Trophoblast cell (in vitro differentiated cells and primary cell): Measurements from ENCODE around the gene MRPS11.
A peak's percentile ranks its signal among the peaks of the same experiment; 100 is the strongest.
"Not testable (repeated sequence)": the region's sequence is repeated elsewhere in the genome, so short reads cannot be mapped to it uniquely, and the experiment has no call there.

Experiments
- DNase-seq, 2 donors: peaks; one replicate each; pipeline ENCODE4 v3.0.0-alpha.2; 2016
- H2AFZ ChIP-seq: 2 replicates; pipeline ENCODE4 v1.6.1; 2013; ENCODE audit warnings: low read length, moderate library complexity, mild to moderate bottlenecking; ENCODE audit not compliant: insufficient read depth, poor library complexity
- H2AK5ac ChIP-seq: 2 replicates; pipeline ENCODE4 v1.6.1; 2013; ENCODE audit warnings: mild to moderate bottlenecking, low read length
- H2BK120ac ChIP-seq: 2 replicates; pipeline ENCODE4 v1.6.1; 2013; ENCODE audit warnings: low read length, mild to moderate bottlenecking, moderate library complexity; ENCODE audit not compliant: insufficient read depth, poor library complexity
- H2BK12ac ChIP-seq: 2 replicates; pipeline ENCODE4 v1.6.1; 2013; ENCODE audit warnings: mild to moderate bottlenecking, low read length, moderate library complexity
- H2BK5ac ChIP-seq: 2 replicates; pipeline ENCODE4 v1.6.1; 2013; ENCODE audit warnings: low read length, low read depth, moderate library complexity, mild to moderate bottlenecking; ENCODE audit not compliant: poor library complexity
- H3K14ac ChIP-seq: 2 replicates; pipeline ENCODE4 v1.6.1; 2013; ENCODE audit warnings: mild to moderate bottlenecking, low read length
- H3K18ac ChIP-seq: 2 replicates; pipeline ENCODE4 v1.6.1; 2013; ENCODE audit warnings: mild to moderate bottlenecking, low read length
- H3K23ac ChIP-seq: 2 replicates; pipeline ENCODE4 v1.6.1; 2013; ENCODE audit warnings: low read length
- H3K27ac ChIP-seq: 2 replicates; pipeline ENCODE4 v1.5.1; 2013; ENCODE audit warnings: low read depth, mild to moderate bottlenecking, inconsistent platforms, low read length, moderate library complexity
- H3K27me3 ChIP-seq: 2 replicates; pipeline ENCODE4 v1.6.1; 2013; ENCODE audit warnings: inconsistent platforms, mild to moderate bottlenecking, low read length, moderate library complexity; ENCODE audit not compliant: insufficient read depth
- H3K36me3 ChIP-seq, 2 experiments: 1 replicate in 1 of 2; 2 replicates in 1 of 2; pipeline ENCODE4 v1.6.1; 2013; ENCODE audit warnings: low read length in 2 of 2, mild to moderate bottlenecking in 2 of 2, moderate library complexity in 1 of 2; ENCODE audit not compliant: insufficient read depth in 2 of 2, control insufficient read depth in 1 of 2
- H3K4ac ChIP-seq: 2 replicates; pipeline ENCODE4 v1.6.1; 2013; ENCODE audit warnings: low read depth, mild to moderate bottlenecking, low read length, moderate library complexity
- H3K4me1 ChIP-seq, 2 experiments: 1 replicate in 1 of 2; 2 replicates in 1 of 2; pipeline ENCODE4 v1.6.1; 2013; ENCODE audit warnings: low read length in 2 of 2, mild to moderate bottlenecking in 2 of 2, moderate library complexity in 1 of 2; ENCODE audit not compliant: insufficient read depth in 2 of 2, control insufficient read depth in 1 of 2
- H3K4me2 ChIP-seq: 2 replicates; pipeline ENCODE4 v1.6.1; 2013; ENCODE audit warnings: inconsistent platforms, mild to moderate bottlenecking, low read length, moderate library complexity
- H3K4me3 ChIP-seq: 2 replicates; pipeline ENCODE4 v1.5.1; 2013; ENCODE audit warnings: mild to moderate bottlenecking, low read depth, low read length, inconsistent platforms
- H3K79me1 ChIP-seq: one replicate; pipeline ENCODE4 v1.6.1; 2013; ENCODE audit warnings: low read length
- H3K79me2 ChIP-seq: 2 replicates; pipeline ENCODE4 v1.6.1; 2013; ENCODE audit warnings: low read length, mild to moderate bottlenecking; ENCODE audit not compliant: control insufficient read depth, insufficient read depth, poor library complexity
- H3K9ac ChIP-seq: 2 replicates; pipeline ENCODE4 v1.6.1; 2013; ENCODE audit warnings: mild to moderate bottlenecking, low read length
- H3K9me3 ChIP-seq: 2 replicates; pipeline ENCODE4 v1.6.1; 2013; ENCODE audit warnings: low read depth, mild to moderate bottlenecking, control low read depth, inconsistent platforms, low read length; ENCODE audit not compliant: insufficient read depth
- H4K12ac ChIP-seq: 2 replicates; pipeline ENCODE4 v1.6.1; 2013; ENCODE audit warnings: low read depth, mild to moderate bottlenecking, low read length, moderate library complexity
- H4K8ac ChIP-seq: 2 replicates; pipeline ENCODE4 v1.6.1; 2013; ENCODE audit warnings: low read depth, mild to moderate bottlenecking, low read length, moderate library complexity
- H4K91ac ChIP-seq: one replicate; pipeline ENCODE4 v1.6.1; 2013; ENCODE audit warnings: low read depth, mild to moderate bottlenecking, low read length, moderate library complexity
- WGBS: extraction: QIAGEN DNeasy Blood & Tissue Kit; methylation state at CpG from one replicate; pipeline ENCODE4 v1.1.7; 2013; ENCODE audit warnings: missing lambda C conversion rate; ENCODE audit not compliant: insufficient read length, insufficient coverage; ENCODE audit errors: extremely low coverage; 5-methylcytosine and 5-hydroxymethylcytosine counted together

MRPS11 gene

GRCh38 chr15:88467935-88468528 lies 524 bp downstream of the MRPS11 start:
- WGBS: no CpG with 5 or more reads among the region's 17 CpGs

GRCh38 chr15:88468721-88469120 lies 1.2 kb downstream of the MRPS11 start:
- H3K9ac ChIP-seq, H3K79me2 ChIP-seq, H2BK12ac ChIP-seq, H4K12ac ChIP-seq, H3K4me2 ChIP-seq, H3K4ac ChIP-seq, H4K91ac ChIP-seq, H3K27ac ChIP-seq, H2BK5ac ChIP-seq, H3K14ac ChIP-seq, H2AFZ ChIP-seq, DNase-seq, H3K4me3 ChIP-seq, H2AK5ac ChIP-seq, H3K23ac ChIP-seq, H4K8ac ChIP-seq, H3K9me3 ChIP-seq, H2BK120ac ChIP-seq, H3K27me3 ChIP-seq, H3K18ac ChIP-seq: not testable (repeated sequence)
- WGBS: no CpG with 5 or more reads among the region's 10 CpGs
- Histone ChIP-seq H3K4me1 (peaks cover 8 to 12% of the 10 kb centered on the region in 2 experiments), H3K36me3 (peaks cover 5 to 20% of the 10 kb centered on the region in 2 experiments), H3K79me1 (peaks cover 14% of the 10 kb centered on the region)

More at GRCh38 chr15:88467935-88468528, 524 bp downstream of the MRPS11 start:
- Histone ChIP-seq H3K27ac (no peak overlapping the region), H3K14ac (peak overlapping the region; percentile 83), H3K9ac (peak overlapping the region; percentile 75), H2AFZ (peak overlapping the region; percentile 77), H2BK5ac (peak overlapping the region; percentile 37), H2BK120ac (peak overlapping the region; percentile 50), H3K79me2 (peaks cover 6% of the 10 kb centered on the region), H3K4me1 (peaks cover 8 to 12% of the 10 kb centered on the region in 2 experiments), H3K4me3 (peak overlapping the region; percentile 79), H3K79me1 (peaks cover 15% of the 10 kb centered on the region), H3K27me3 (no peaks in the 10 kb centered on the region), H4K12ac (peak overlapping the region; percentile 56), H3K4me2 (peak overlapping the region; percentile 85), H2AK5ac (peak overlapping the region; percentile 28), H3K9me3 (no peaks in the 10 kb centered on the region), H4K91ac (peak overlapping the region; percentile 99), H3K18ac (peak overlapping the region; percentile 64), H3K36me3 (peaks cover 5 to 16% of the 10 kb centered on the region in 2 experiments), H2BK12ac (peak overlapping the region; percentile 19), H3K23ac (no peak overlapping the region), H4K8ac (peak overlapping the region; percentile 87), H3K4ac (peak overlapping the region; percentile 77)
- no peak for DNase-seq

GRCh38 chr15:88469321-88469720 lies 1.8 kb downstream of the MRPS11 start:
- H4K12ac ChIP-seq: no peak overlapping the region
- H3K79me1 ChIP-seq: peaks cover 14% of the 10 kb centered on the region
- H4K91ac ChIP-seq: no peak overlapping the region
- no peak overlapping the region for H2BK5ac ChIP-seq
- no peak overlapping the region for H2BK120ac ChIP-seq
- H3K23ac ChIP-seq: no peak overlapping the region
- no peak overlapping the region for H3K4me2 ChIP-seq
- no peaks in the 10 kb centered on the region for H3K9me3 ChIP-seq
- no peak overlapping the region for H2AFZ ChIP-seq
- WGBS: no CpG with 5 or more reads among the region's 2 CpGs
- no peak for DNase-seq
- no peak overlapping the region for H2AK5ac ChIP-seq
- H3K4me1 ChIP-seq: peaks cover 7 to 8% of the 10 kb centered on the region in 2 experiments
- H3K4me3 ChIP-seq: no peak overlapping the region
- no peak overlapping the region for H3K9ac ChIP-seq
- no peak overlapping the region for H3K4ac ChIP-seq
- no peak overlapping the region for H2BK12ac ChIP-seq
- no peak overlapping the region for H3K18ac ChIP-seq
- H3K36me3 ChIP-seq: peaks cover 5 to 17% of the 10 kb centered on the region in 2 experiments
- no peak overlapping the region for H3K27ac ChIP-seq
- no peak overlapping the region for H3K14ac ChIP-seq
- H3K27me3 ChIP-seq: no peaks in the 10 kb centered on the region
- peaks cover 6% of the 10 kb centered on the region for H3K79me2 ChIP-seq
- no peak overlapping the region for H4K8ac ChIP-seq

- WGBS: no CpG with 5 or more reads among the region's 6 CpGs
These were observed 3.3 kb downstream of the MRPS11 start for GRCh38 chr15:88470625-88471372.

More at GRCh38 chr15:88470625-88471372, 3.3 kb downstream of the MRPS11 start:
- H3K18ac ChIP-seq: no peak overlapping the region
- H3K9me3 ChIP-seq: no peaks in the 10 kb centered on the region
- peaks cover 4% of the 10 kb centered on the region in 2 experiments for H3K4me1 ChIP-seq
- H4K91ac ChIP-seq: no peak overlapping the region
- no peak overlapping the region for H3K23ac ChIP-seq
- H3K4me3 ChIP-seq: no peak overlapping the region
- H2BK120ac ChIP-seq: no peak overlapping the region
- no peak overlapping the region for H2BK12ac ChIP-seq
- H3K9ac ChIP-seq: no peak overlapping the region
- H3K79me1 ChIP-seq: peaks cover 12% of the 10 kb centered on the region
- H2AK5ac ChIP-seq: no peak overlapping the region
- no peak overlapping the region for H3K4me2 ChIP-seq
- H3K14ac ChIP-seq: no peak overlapping the region
- peaks cover 8 to 24% of the 10 kb centered on the region in 2 experiments for H3K36me3 ChIP-seq
- H4K12ac ChIP-seq: no peak overlapping the region
- peaks cover 6% of the 10 kb centered on the region for H3K79me2 ChIP-seq
- H2AFZ ChIP-seq: no peak overlapping the region
- no peak overlapping the region for H4K8ac ChIP-seq
- DNase-seq: no peak
- no peak overlapping the region for H3K27ac ChIP-seq
- H2BK5ac ChIP-seq: no peak overlapping the region
- H3K4ac ChIP-seq: no peak overlapping the region
- H3K27me3 ChIP-seq: no peaks in the 10 kb centered on the region
